Thymus (tissue), 11 donors: Measurements from ENCODE around the gene PPM1A. TPM values are rescaled to one million over a fixed set of nuclear protein-coding genes. Genes with fewer than 3 reads are reported as not detected.

Source experiments
- DNase-seq, 9 donors: peaks; one replicate each; pipeline ENCODE4 v3.0.0-alpha.2; 2013; ENCODE audit warnings: low spot score in 9 of 9, low read depth in 6 of 9, missing footprints in 1 of 9
- H3K27ac ChIP-seq, 2 donors: one replicate each; pipeline ENCODE4 v1.5.1; 2013; ENCODE audit warnings: control low read depth in 1 of 2, low read depth in 1 of 2, low read length in 1 of 2, mild to moderate bottlenecking in 1 of 2, moderate library complexity in 1 of 2
- H3K27me3 ChIP-seq, 2 donors: one replicate each; pipeline ENCODE4 v1.5.1; 2013; ENCODE audit warnings: low read length in 1 of 2; ENCODE audit not compliant: control insufficient read depth in 2 of 2, insufficient read depth in 1 of 2
- H3K36me3 ChIP-seq, 2 donors: one replicate each; pipeline ENCODE4 v1.5.1; 2013; ENCODE audit warnings: low read length in 1 of 2, mild to moderate bottlenecking in 1 of 2, moderate library complexity in 1 of 2; ENCODE audit not compliant: control insufficient read depth in 2 of 2, insufficient read depth in 2 of 2
- H3K4me1 ChIP-seq, 2 donors: one replicate each; pipeline ENCODE4 v1.5.1; 2013; ENCODE audit warnings: low read length in 2 of 2; ENCODE audit not compliant: control insufficient read depth in 2 of 2, insufficient read depth in 2 of 2
- H3K4me3 ChIP-seq, 2 donors: one replicate each; pipeline ENCODE4 v1.5.1; 2013; ENCODE audit warnings: low read length in 2 of 2, control low read depth in 1 of 2, mild to moderate bottlenecking in 1 of 2
- H3K9me3 ChIP-seq, 2 donors: one replicate each; pipeline ENCODE4 v1.5.1; 2013; ENCODE audit warnings: low read length in 1 of 2, mild to moderate bottlenecking in 1 of 2; ENCODE audit not compliant: control insufficient read depth in 2 of 2, insufficient read depth in 1 of 2
- WGBS: extraction: QIAGEN DNeasy Blood & Tissue Kit; methylation state at CpG from one replicate; pipeline ENCODE4 v1.1.7; 2013; 5-methylcytosine and 5-hydroxymethylcytosine counted together
- polyA plus RNA-seq: library from polyadenylated mRNA; stranded (reverse); fragments of 200-250 nt; gene quantifications from one replicate; pipeline ENCODE4 v1.2.3, GENCODE V29; 2013
- total RNA-seq: library from RNA; stranded (reverse); fragments of 120-200 nt; gene quantifications from one replicate; pipeline ENCODE4 v1.2.4, GENCODE V29; 2013
- donor health status: healthy.

Gene PPM1A
- total and polyA plus RNA-seq, 2 donors: 25.2 to 41.6 TPM

- DNase-seq: no peak
- Histone ChIP-seq H3K4me1 (no peaks in the 10 kb centered on the region), H3K27ac (no peak overlapping the region), H3K4me3 (no peak overlapping the region), H3K36me3 (no peaks in the 10 kb centered on the region), H3K27me3 (no peaks in the 10 kb centered on the region), H3K9me3 (no peaks in the 10 kb centered on the region)
These were observed 25.4 kb downstream of the PPM1A start for GRCh38 chr14:60274448-60274847.

GRCh38 chr14:60275932-60276331 lies 26.9 kb downstream of the PPM1A start:
- Histone ChIP-seq H3K4me1 (no peaks in the 10 kb centered on the region), H3K9me3 (no peaks in the 10 kb centered on the region), H3K4me3 (no peak overlapping the region), H3K27ac (no peak overlapping the region), H3K27me3 (no peaks in the 10 kb centered on the region), H3K36me3 (no peaks in the 10 kb centered on the region)
- no peak for DNase-seq
- WGBS: 74% methylated on average over 4 of the region's 4 CpGs

- Histone ChIP-seq H3K9me3 (no peaks in the 10 kb centered on the region), H3K4me1 (no peaks in the 10 kb centered on the region), H3K27me3 (no peaks in the 10 kb centered on the region), H3K36me3 (no peaks in the 10 kb centered on the region), H3K4me3 (no peak overlapping the region), H3K27ac (no peak overlapping the region)
- no peak for DNase-seq
- WGBS: 91% methylated on average over 2 of the region's 2 CpGs
These were observed 27.3 kb downstream of the PPM1A start for GRCh38 chr14:60276347-60276746.

- H3K36me3 ChIP-seq: peaks cover 0 to 4% of the 10 kb centered on the region in 2 donors
- no peak overlapping the region for H3K4me3 ChIP-seq
- H3K27me3 ChIP-seq: no peaks in the 10 kb centered on the region
- H3K27ac ChIP-seq: peak overlapping the region in 1 of 2 donors; percentile 20
- DNase-seq: no peak
- H3K4me1 ChIP-seq: no peaks in the 10 kb centered on the region
- no peaks in the 10 kb centered on the region for H3K9me3 ChIP-seq
- WGBS: 95% methylated on average over 2 of the region's 2 CpGs
These were observed 28.7 kb downstream of the PPM1A start for GRCh38 chr14:60277605-60278190.

GRCh38 chr14:60278350-60278749 lies 29.3 kb downstream of the PPM1A start:
- Histone ChIP-seq H3K27ac (no peak overlapping the region), H3K4me1 (no peaks in the 10 kb centered on the region), H3K9me3 (no peaks in the 10 kb centered on the region), H3K36me3 (peaks cover 3 to 10% of the 10 kb centered on the region in 2 donors), H3K27me3 (no peaks in the 10 kb centered on the region), H3K4me3 (no peak overlapping the region)
- 88% methylated on average over 2 of the region's 2 CpGs for WGBS
- DNase-seq: no peak

- H3K27me3 ChIP-seq: no peaks in the 10 kb centered on the region
- H3K9me3 ChIP-seq: no peaks in the 10 kb centered on the region
- H3K27ac ChIP-seq: no peak overlapping the region
- no peak overlapping the region for H3K4me3 ChIP-seq
- peaks cover 6 to 29% of the 10 kb centered on the region in 2 donors for H3K36me3 ChIP-seq
- no peak for DNase-seq
- no peaks in the 10 kb centered on the region for H3K4me1 ChIP-seq
These were observed 38.4 kb downstream of the PPM1A start for GRCh38 chr14:60287452-60287851.

GRCh38 chr14:60288279-60288678 lies 39.3 kb downstream of the PPM1A start:
- DNase-seq: no peak
- Histone ChIP-seq H3K4me3 (no peak overlapping the region), H3K4me1 (no peaks in the 10 kb centered on the region), H3K9me3 (no peaks in the 10 kb centered on the region), H3K27ac (no peak overlapping the region), H3K36me3 (peaks cover 3 to 28% of the 10 kb centered on the region in 2 donors), H3K27me3 (no peaks in the 10 kb centered on the region)
- 99% methylated on average over 1 of the region's 1 CpG for WGBS

- Histone ChIP-seq H3K4me1 (no peaks in the 10 kb centered on the region), H3K9me3 (no peaks in the 10 kb centered on the region), H3K27ac (no peak overlapping the region), H3K36me3 (peaks cover 3 to 19% of the 10 kb centered on the region in 2 donors), H3K4me3 (no peak overlapping the region), H3K27me3 (no peaks in the 10 kb centered on the region)
- WGBS: 95% methylated on average over 3 of the region's 3 CpGs
- no peak for DNase-seq
These were observed 45.5 kb downstream of the PPM1A start for GRCh38 chr14:60294411-60295069.

GRCh38 chr14:60300019-60300418 lies 51.0 kb downstream of the PPM1A start:
- Histone ChIP-seq H3K27me3 (no peaks in the 10 kb centered on the region), H3K4me1 (no peaks in the 10 kb centered on the region)
- no peak for DNase-seq

More at GRCh38 chr14:60300019-60300418, 51.0 kb downstream of the PPM1A start:
- Histone ChIP-seq H3K36me3 (peaks cover 0 to 2% of the 10 kb centered on the region in 2 donors), H3K9me3 (no peaks in the 10 kb centered on the region), H3K4me3 (no peak overlapping the region), H3K27ac (no peak overlapping the region)
